Endometrial microvascular endothelial cells (primary cell): ENCODE measurements around the gene TRIM24. TPM values are rescaled to one million over a fixed set of nuclear protein-coding genes. Genes with fewer than 3 reads are reported as not detected.

Source experiments
- in situ Hi-C: cut with HindIII; loops from 2 replicates; pipeline ENCODE4 v1.10.0; 2017; ENCODE audit warnings: low sequenced_read_pairs, low pct_unique_long_range_greater_than_20kb; ENCODE audit errors: inconsistent ontology term
- total RNA-seq: library from RNA; depleted of rRNA; stranded (reverse); fragments of >200 nt; gene quantifications from one replicate; pipeline ENCODE4 v1.2.3, GENCODE V29; 2015; ENCODE audit errors: inconsistent ontology term

Gene TRIM24
- total RNA-seq, 1 donor from 2014 or later: 11.8 TPM

DNA sequence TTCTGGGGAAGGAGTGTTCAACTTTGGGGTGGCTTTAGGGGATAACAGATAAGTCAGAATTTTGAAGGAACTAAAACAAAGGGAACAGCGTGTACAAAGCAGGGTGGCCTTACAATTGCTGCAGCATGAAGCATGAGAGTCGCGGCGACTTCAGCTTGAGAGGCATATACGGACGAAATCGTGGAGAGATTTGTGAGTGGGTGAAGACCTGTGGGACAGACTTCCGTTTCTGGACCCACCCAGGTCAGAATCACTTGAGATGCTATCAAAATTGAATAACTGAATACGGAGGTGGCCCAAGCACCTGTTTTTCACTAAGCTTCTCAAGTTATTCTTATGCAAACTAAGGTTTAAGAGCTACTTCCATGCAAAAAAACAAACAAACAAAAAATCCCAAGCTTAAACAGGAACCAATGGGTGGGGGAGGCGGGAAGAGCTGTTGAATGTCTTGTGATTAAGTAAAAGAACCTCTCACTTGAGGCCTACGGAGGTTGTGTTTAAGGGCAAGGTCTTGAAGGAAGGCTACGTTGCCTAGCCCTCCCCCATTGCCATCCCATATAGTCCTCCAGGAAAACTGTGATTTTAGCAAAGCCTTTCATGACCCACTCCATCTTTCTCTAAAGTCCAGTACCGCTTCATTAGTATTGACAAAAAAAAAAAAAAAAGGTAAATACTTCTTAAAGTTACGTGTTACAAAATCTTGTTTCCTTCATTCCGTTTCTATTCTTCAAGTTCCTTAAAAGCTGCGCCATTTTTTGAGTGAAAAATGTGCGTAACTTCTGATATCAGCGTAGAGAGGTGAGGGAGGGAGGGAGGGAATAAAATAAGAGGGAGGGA is 1.3 kb upstream of the TRIM24 start:
- in situ Hi-C loops: loop anchor here (25.0 kb wide), 1 partner anchor 104 kb away; no protein-coding TSS in a partner anchor

DNA sequence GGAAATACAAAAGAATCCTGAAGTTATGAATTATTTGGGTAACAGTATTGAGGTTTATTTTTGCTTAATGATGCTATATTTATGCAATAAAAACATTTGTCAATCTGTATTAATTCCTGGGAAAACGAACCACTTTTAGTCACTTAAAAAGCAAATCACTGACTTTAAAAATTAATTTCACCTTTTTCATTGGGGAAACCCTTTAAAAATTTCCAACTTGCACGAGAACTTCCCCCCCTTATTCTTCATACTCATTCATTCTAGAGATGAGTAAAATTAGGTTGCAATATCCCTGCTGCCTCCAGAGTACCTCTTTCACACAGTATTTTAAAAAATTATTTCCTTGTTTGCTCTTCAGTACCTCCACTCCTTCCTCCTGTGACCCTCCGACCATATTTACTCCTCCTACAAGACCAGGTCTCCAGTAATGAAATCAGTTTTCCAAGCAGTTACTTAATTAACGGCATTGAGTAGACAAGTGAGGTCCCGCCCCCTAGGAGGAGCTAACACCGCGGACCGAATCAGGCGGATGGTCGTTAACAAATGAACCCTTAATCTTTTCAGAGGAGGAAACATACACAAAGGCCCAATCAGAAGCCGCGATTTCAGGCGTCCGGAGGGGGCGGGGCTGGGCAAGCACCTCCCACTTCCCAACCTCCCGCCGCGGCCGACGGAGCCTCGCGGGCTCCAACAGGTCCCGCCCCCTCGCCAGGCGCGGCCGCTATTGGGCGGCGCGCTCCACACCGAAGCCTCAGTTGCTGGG is 465 bp upstream of the TRIM24 start:
- in situ Hi-C loops: loop anchor here (25.0 kb wide), 1 partner anchor 103 kb away; no protein-coding TSS in a partner anchor

GRCh38 chr7:138460649-138461607 is 869 bp downstream of the TRIM24 start:
- in situ Hi-C loops: loop anchor here (25.0 kb wide), 1 partner anchor 101 kb away; no protein-coding TSS in a partner anchor

DNA sequence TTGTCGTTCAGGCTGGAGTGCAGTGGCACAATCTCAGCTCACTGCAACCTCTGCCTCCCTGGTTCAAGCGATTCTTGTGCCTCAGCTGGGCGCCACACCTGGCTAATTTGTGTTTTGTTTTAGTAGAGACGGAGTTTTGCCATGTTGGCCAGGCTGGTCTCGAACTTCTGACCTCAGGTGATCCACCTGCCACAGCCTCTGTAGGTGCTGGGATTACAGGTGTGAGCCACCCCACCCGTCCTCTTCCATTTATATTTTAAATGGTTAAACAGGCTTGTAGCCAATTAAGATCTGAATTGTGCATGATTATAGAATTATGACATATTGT is 3.2 kb downstream of the TRIM24 start:
- in situ Hi-C loops: loop anchor here (25.0 kb wide), 1 partner anchor 99 kb away; no protein-coding TSS in a partner anchor

GRCh38 chr7:138465046-138465445 is 5.0 kb downstream of the TRIM24 start:
- in situ Hi-C loops: loop anchor here (25.0 kb wide), 1 partner anchor 97 kb away; no protein-coding TSS in a partner anchor

DNA sequence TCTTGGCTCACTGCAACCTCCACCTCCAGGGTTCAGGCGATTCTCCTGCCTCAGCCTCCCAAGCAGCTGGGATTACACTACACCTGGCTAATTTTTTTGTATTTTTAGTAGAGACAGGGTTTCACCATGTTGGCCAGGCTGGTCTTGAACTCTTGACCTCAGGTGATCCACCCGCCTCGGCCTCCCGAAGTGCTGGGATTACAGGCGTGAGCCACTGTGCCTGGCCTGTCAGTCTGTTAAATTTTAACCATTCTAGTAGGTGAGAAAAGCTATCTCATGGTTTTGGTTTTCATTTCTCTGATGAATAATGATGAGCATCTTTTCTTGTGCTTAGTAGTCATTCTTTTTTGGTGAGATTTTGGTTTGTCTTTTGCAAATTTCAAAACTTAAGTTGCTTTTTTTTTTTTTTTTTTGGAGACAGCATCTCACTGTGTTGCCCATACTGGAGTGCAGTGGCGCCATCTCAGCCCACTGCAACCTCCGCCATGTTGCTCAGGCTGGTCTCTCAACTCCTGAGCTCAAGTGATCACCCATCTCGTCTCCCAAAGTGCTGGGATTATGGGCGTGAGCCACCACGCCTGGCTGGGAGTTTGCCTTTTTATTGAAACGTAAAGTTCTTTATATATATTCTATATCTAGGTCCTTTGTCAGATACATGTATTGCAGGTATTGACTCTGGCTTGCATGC is 6.2 kb downstream of the TRIM24 start:
- in situ Hi-C loops: loop anchor here (25.0 kb wide), 1 partner anchor 96 kb away; no protein-coding TSS in a partner anchor

- in situ Hi-C loops: loop anchor here (25.0 kb wide), 1 partner anchor 94 kb away; no protein-coding TSS in a partner anchor
Observed at GRCh38 chr7:138468244-138469123, 8.4 kb downstream of the TRIM24 start.

- in situ Hi-C loops: loop anchor here (25.0 kb wide), 1 partner anchor 92 kb away; no protein-coding TSS in a partner anchor
Observed at GRCh38 chr7:138470391-138471157, 10.5 kb downstream of the TRIM24 start.

GRCh38 chr7:138472292-138473079 is 12.4 kb downstream of the TRIM24 start:
- in situ Hi-C loops: loop anchor here (25.0 kb wide), 1 partner anchor 90 kb away; no protein-coding TSS in a partner anchor

DNA sequence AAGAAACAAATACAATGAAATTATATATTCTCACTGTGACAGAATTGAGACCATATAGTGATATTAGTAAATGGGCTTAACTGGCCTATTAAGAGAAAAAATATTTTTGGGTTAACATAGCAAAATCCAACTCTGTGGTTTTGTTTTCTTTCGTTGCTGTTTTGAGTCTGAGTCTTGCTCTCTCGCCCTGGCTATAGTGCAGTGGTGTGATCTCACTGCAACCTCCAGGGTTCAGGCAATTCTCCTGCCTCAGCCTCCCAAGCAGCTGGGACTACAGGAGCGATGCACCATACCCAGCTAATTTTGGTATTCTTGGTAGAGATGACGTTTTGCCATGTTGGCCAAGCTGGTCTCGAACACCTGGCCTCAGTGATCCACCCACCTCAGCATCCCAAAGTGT is 15.3 kb downstream of the TRIM24 start:
- in situ Hi-C loops: no loop called here

DNA sequence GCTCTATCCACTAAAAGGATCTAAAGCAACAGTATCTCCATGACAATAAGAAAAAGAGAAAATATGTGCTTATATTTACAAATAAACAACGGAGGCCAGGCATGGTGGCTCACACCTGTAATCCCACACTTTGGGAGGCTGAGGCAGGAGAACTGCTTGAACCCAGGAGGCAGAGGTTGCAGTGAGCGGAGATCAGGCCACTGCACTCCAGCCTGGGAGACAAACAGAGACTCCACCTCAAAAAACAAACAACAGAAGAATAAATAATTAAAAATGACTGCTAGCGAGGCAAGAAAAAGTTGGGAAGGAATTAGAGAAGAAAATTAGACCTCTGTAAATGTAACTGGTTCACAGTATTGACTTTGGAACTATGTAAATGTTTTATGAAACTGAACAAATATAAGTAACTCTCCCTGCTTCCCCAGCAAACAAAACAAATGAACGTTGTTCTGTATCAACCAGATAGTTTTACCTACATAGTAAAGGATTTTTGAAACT is 17.1 kb downstream of the TRIM24 start:
- in situ Hi-C loops: no loop called here

DNA sequence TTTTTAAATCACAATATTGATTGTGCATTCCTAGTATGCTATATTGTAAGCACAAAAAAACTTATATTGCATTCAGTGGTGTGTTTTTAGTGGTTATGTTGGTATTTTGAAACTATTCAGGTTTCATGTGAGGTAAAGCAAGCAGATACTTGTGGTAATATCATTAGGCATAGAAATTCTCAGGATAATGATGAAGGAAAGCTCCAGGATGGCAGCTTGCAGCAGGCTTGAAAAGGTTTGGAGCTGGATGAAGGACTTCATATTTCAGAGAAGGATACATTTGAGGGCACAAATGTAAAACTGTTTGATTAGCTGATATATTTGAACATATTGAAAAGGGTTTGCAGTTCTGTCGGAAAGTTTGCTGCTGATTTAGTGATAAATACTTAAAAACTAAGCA is 17.5 kb downstream of the TRIM24 start:
- in situ Hi-C loops: no loop called here

DNA sequence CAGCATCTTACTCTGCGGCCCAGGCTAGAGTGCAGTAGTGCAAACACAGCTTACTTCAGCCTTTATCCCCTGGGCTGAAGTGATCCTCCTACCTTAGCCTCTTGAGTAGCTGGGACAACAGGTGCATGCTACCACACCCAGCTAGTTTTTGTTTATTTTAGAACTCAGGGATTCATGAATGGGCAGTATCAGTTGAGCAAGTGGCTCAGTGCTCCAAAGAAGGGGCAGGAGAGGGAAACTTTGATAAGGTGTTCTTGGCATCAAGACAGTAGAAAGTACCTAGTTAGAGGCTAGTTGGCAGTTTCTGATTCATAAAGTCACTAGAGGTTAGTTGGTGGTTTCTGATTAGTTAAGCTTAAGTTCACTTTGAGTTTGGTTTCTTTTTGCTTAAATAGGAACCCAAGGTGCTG is 18.4 kb downstream of the TRIM24 start:
- in situ Hi-C loops: no loop called here

DNA sequence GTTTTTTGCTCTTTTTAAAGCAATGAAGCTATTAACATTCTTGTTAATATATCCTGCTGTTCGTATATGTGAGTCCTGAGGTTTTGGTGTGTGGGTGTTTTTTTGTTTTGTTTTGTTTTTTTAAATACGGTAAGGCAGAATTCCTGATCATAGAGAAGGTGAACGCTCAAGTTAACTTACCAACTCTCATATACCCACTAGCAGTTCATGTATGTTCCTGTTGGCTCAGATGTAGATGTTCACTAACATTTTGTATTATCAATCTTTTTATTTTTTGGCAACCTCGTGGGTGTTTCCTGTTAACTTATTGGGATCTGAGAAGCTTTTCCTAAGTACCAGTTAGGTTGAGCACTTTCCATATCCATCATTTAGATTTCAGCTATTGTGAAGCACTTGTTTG is 20.5 kb downstream of the TRIM24 start:
- in situ Hi-C loops: no loop called here
